Forelimb muscle (tissue), 1 donor: ENCODE measurements around the gene LRRC4C. TPM values are rescaled to one million over a fixed set of nuclear protein-coding genes. Genes with fewer than 3 reads are reported as not detected.

ENCODE experiments used
- DNase-seq: peaks from one replicate; pipeline ENCODE4 v3.0.0-alpha.2; 2013; ENCODE audit warnings: low read depth
- polyA plus RNA-seq: library from polyadenylated mRNA; unstranded; fragments of 120-200 nt; gene quantifications from one replicate; pipeline ENCODE4 v1.2.1, GENCODE V29; 2013; ENCODE audit not compliant: insufficient read length

The LRRC4C gene
- polyA plus RNA-seq, 1 donor: 1.6 TPM

DNA sequence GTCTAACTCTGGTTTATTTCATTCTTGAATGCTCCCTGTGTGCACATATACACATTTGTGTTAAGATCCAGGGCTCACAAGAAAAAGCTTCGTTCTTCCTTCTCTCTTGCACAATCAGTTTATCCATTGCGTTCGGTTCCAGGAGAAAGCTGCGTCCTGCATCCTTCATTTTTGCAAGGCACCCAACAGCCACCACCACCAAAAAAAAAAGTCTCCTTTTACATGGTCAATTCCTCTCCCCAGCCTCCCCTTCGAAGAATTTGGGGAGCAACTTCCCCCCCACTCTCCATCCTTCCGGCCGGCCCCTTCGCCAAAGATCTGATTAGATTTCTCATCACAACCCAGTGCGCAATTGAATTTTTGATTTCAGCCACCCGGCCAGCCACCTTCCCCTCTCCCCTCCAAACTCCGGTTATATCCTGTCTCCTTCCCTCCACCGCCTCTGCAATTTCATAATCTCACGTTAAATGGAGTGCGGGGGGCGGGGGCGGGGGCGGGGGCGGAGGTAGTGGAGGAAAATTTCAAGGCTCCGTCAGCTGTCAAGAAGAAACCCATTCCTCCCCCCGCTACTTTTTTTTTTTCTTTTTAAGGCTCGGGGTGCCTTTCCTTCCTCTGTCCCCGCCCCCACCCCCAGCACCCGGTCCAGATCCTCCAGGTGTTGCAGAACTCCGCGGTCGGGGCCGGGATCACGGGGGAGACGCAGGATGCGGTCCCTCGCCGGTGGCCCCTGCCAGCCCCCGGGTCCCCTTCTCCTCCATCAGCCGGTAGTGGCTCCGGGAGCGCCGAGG is 1166.5 kb downstream of the LRRC4C start:
- DNase-seq: no peak

GRCh38 chr11:40291741-40292140 is 1167.7 kb downstream of the LRRC4C start:
- no peak for DNase-seq

DNA sequence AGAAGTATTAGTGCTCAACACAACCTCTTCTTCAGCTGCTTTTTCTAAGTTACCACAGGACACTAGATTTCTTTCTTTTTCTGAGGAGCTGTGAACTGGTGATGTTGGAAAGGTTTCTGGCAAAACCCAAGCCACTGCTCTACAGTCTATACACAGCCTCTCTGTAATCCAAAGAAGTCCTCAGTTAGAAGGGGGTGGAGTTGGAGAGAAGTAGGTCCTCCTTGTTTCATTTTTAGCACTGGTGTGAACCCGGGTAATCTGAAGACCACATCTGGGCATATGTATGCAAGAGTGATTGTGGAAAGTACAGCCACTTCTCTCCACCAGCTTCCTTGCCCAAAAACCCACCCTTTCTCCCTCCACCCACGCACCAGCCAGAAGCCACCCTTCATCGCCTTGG is 1168.1 kb downstream of the LRRC4C start:
- DNase-seq: no peak

DNA sequence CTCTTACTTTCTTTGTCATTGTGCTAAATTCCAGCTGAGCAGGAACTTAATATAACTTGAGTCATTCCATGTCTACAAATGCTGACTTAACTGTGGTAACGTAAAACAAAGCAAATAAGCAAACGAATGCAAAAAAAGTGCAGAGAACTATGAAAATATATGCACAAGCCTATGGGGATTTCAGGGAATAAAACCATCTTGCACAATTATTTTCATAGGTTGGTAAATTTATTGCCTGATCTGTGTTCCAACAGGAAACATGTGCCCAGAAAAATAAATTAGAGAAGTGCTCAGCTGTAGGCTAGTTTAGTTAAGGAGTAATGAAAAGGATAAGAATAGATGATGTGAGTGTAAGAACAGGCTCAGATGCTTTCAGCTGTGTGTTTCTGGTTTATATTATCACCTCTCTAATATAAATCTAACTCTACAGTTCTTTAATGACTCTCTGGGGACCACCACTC is 1169.3 kb downstream of the LRRC4C start:
- no peak for DNase-seq

GRCh38 chr11:40289370-40289769 is 1170.1 kb downstream of the LRRC4C start:
- no peak for DNase-seq

DNA sequence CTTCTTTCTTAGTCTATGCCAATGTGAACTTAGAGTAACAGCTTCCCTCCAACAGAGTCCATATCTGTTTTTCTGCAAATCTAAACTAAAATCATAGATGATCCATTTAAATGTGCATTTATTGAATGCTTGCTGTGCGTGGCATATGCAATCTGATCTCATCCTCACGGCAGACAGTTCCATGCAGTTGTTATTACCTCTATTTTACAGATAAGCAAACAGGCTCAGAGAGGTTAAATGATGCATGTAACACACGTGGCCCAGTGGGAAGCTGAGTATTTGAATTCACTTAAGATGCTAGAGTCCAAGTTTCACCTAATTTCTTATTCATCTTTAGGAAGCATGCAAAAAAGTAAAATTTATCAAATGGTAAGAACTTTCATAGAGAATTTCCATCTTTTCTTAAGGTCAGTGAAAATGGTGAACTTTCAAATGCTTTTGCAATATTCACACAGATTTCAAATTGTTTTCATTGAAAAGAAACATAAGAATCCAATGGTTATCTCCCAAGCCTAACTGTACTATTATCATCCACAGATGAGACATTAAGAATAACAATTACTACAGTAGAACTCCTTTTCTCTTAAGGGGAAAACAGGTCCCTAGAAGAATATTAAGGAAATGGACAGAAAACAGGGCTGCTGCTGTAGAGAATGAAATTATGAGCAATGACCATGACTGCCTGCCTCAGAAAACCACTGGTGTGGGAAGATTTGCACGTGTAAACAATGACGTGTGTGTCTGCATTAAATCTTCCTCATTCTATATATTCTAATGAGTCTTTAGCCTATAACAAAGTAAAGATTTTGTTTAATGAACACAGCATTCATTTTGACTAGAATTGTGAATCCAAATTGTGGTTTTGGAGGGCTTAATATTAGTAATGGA is 1171.3 kb downstream of the LRRC4C start:
- no peak for DNase-seq

- no peak for DNase-seq
Observed at GRCh38 chr11:40286137-40286536, 1173.3 kb downstream of the LRRC4C start.

DNA sequence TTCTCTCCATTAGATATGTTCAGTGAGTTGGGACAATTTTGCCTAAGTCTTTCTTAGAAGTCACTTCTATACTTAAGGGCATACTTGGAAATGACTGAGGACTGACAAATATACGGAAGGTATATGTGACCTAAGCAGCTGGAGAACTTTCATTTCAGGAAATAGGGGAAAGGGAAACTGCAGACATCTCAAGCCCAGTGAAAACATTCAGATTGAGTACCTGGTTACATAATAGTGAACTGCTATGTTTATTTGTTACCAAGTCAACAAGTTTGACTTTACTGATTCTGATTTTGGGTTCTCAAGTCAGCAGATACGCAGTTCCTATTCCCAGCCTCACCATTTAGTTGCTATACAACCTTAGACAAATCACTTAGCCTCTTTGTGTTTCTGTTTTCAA is 1173.9 kb downstream of the LRRC4C start:
- no peak for DNase-seq

- DNase-seq: peak; percentile 67
Observed at GRCh38 chr11:40281052-40281580, 1178.3 kb downstream of the LRRC4C start.

DNA sequence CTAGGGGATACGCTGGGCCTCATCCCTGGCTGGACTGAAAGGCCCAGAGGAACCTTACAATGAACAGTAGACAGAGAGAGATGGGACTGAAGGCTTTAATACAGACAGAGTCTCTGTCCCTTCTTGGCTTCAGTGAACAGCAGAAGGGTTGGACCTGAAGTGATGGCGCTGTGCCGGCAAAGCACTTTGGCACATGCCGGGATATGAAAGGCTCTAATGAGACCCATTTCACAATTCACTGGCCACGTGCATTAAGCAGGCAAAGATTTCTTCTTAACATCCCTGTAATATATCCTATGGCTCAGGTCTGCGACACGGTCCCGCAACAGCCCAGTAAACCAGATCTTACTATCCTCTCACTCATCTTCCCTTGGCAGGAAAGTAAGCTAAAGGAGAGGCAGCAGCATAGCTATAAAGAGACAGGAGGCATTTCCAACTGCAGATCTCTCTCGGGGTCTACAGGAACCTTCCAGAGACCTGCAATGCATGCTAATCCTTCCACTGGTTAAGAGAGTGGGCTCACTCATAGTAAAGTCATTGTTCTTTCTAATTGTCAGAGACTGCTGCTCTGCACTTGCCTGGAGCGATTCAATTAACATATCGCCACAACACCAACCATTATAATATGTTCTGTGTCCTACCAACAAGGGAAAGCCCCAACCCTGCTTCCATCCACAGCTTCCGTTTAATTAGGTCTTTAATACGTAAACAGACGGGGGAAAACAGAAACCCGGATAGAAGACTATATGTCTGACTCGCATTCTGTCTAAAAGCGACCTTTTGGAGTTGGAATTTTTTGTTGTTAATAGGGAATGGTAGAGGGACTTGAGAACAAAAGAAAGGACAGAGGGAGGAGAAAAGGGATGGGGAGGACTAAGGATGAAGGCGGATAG is 1179.0 kb downstream of the LRRC4C start:
- DNase-seq: no peak

DNA sequence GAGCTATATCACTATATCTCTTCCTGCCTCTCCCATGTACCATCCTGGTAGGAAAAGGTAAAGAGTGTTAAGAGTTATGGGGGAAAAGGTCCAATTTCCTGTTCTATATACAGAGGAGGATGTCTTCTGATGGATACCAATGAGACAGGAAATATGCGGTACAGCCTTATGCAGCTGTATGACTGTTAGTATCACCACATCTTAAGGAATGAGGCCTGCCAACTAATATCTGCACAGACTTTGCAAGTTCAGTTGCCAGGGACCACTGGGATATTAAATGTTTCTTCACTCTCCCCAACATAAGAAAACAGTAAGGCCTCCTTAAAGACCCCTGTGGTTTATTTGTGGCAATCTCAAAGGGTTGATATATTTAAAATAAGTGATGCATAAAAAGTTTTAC is 1182.5 kb downstream of the LRRC4C start:
- no peak for DNase-seq

GRCh38 chr11:40274017-40274416 is 1185.4 kb downstream of the LRRC4C start:
- no peak for DNase-seq

- no peak for DNase-seq
Observed at GRCh38 chr11:40273192-40273732, 1186.2 kb downstream of the LRRC4C start.

- no peak for DNase-seq
Observed at GRCh38 chr11:40271361-40271760, 1188.1 kb downstream of the LRRC4C start.

DNA sequence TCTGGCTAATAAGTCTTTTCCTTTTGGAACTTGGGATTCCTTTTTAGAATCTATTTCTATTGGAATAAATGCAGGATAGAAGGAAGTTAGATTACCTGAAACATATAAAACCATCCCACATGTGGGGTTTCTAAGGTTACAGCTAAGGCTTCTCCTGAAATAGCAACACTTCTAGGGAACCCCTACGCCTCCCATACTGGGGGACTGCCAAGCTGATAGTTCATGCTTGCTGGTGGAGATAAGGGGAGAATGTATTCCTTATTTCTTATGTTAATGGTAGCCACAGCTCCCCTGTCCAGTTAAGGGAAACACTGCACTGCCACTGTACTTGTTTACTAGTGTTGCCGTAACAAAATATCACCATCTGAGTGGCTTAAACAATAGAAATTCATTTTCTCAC is 1189.6 kb downstream of the LRRC4C start:
- DNase-seq: no peak

DNA sequence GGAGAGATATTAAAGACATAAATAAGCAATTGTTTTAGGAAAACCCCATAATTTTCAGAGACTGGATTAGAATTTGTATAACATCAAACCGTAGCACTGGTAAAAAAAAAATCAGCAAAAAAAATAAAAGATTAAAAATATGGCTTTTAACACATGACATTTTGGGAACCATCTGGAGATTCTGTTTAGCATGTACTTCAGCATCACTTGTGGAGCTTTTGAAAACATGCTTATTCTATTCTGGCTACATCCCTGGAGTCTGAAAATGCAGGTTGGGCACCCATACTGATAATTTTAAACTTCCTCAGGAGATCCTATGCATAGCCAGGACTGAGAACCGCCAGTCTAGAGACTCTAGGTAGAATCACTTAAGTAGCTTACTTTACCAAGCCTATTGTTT is 1190.9 kb downstream of the LRRC4C start:
- DNase-seq: no peak

- DNase-seq: no peak
Observed at GRCh38 chr11:40255457-40255856, 1204.0 kb downstream of the LRRC4C start.

- no peak for DNase-seq
Observed at GRCh38 chr11:40253166-40253565, 1206.3 kb downstream of the LRRC4C start.

GRCh38 chr11:40252236-40252635 is 1207.2 kb downstream of the LRRC4C start:
- DNase-seq: no peak

- DNase-seq: no peak
Observed at GRCh38 chr11:40246983-40247382, 1212.5 kb downstream of the LRRC4C start.

GRCh38 chr11:40241524-40242051 is 1217.9 kb downstream of the LRRC4C start:
- DNase-seq: peak; percentile 40
